Upper lobe of right lung (tissue), 1 donor: ENCODE measurements around the gene SDC3. TPM values are rescaled to one million over a fixed set of nuclear protein-coding genes. Genes with fewer than 3 reads are reported as not detected.

Source experiments
- ATAC-seq: fragments of 200-7000 bp; cut with Tn5 transposase; one replicate; pipeline ENCODE4 v1.9.1; 2020; ENCODE audit warnings: mild to moderate bottlenecking, moderate library complexity
- DNase-seq: peaks from one replicate; pipeline ENCODE4 v3.0.0-alpha.2; 2020
- H3K27ac ChIP-seq: fragments of 200-600 bp; one replicate; pipeline ENCODE4 v1.8.0; 2022
- H3K27me3 ChIP-seq: fragments of 200-600 bp; one replicate; pipeline ENCODE4 v1.8.0; 2022; ENCODE audit warnings: mild to moderate bottlenecking
- H3K36me3 ChIP-seq: fragments of 200-600 bp; one replicate; pipeline ENCODE4 v1.8.0; 2022
- H3K4me1 ChIP-seq: fragments of 200-600 bp; one replicate; pipeline ENCODE4 v1.8.0; 2022
- H3K4me3 ChIP-seq: fragments of 200-600 bp; one replicate; pipeline ENCODE4 v1.8.0; 2022; ENCODE audit warnings: mild to moderate bottlenecking
- H3K9me3 ChIP-seq: fragments of 200-600 bp; one replicate; pipeline ENCODE4 v1.8.0; 2022
- intact Hi-C: fragments of 100-400 bp; cut with DNase I; formaldehyde crosslinking; loops from one replicate; pipeline ENCODE4 v1.11.0; 2022
- total RNA-seq: library from RNA; stranded (reverse); fragmentation: NEBNext Ultra II Directional; extraction: Animal tissue kit (Norgen Biotek cat#: 25700); gene quantifications from one replicate; pipeline ENCODE4 v1.2.1, GENCODE V29; 2021
- TF ChIP-seq, protein P1 (sequence below): fragments of 200-600 bp; IDR thresholded peaks from one replicate; pipeline ENCODE4 v1.8.0; 2022; ENCODE audit warnings: antibody characterized with exemption
- donor health status: DM: no; HTN: yes; CAD: no; lungs with severe emphysema.

SDC3 gene
- total RNA-seq, 1 donor from 2014 or later: 39.4 TPM

DNA sequence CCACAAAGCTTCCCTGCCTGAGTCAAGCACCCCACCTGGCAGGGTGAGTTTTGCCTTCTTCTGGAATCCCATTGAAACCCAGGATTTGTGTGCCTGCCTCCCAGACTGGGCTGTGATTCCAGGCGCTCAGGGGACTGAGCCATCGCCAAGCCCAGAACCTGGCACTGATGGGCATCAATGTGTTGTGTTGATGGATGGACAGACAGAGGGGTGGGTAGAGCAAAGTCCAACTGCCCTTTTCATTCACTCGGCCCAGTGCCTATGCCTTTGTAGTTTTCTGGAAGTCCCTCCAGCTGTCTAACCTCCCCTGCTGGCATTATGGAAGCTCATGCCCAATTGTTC lies 85.0 kb downstream of the SDC3 start:
- Histone ChIP-seq H3K27ac (peak overlapping the region; percentile 89), H3K4me1 (peaks cover 11% of the 10 kb centered on the region), H3K36me3 (no peaks in the 10 kb centered on the region), H3K27me3 (no peaks in the 10 kb centered on the region), H3K4me3 (peak overlapping the region; percentile 36), H3K9me3 (no peaks in the 10 kb centered on the region)
- no peak for DNase-seq
- TF ChIP-seq, protein P1, sequence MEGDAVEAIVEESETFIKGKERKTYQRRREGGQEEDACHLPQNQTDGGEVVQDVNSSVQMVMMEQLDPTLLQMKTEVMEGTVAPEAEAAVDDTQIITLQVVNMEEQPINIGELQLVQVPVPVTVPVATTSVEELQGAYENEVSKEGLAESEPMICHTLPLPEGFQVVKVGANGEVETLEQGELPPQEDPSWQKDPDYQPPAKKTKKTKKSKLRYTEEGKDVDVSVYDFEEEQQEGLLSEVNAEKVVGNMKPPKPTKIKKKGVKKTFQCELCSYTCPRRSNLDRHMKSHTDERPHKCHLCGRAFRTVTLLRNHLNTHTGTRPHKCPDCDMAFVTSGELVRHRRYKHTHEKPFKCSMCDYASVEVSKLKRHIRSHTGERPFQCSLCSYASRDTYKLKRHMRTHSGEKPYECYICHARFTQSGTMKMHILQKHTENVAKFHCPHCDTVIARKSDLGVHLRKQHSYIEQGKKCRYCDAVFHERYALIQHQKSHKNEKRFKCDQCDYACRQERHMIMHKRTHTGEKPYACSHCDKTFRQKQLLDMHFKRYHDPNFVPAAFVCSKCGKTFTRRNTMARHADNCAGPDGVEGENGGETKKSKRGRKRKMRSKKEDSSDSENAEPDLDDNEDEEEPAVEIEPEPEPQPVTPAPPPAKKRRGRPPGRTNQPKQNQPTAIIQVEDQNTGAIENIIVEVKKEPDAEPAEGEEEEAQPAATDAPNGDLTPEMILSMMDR: no peak
- intact Hi-C loops: no loop called here
- no peak for ATAC-seq

- H3K4me1 ChIP-seq: peaks cover 11% of the 10 kb centered on the region
- TF ChIP-seq, protein P1: no peak
- H3K4me3 ChIP-seq: no peak overlapping the region
- no peaks in the 10 kb centered on the region for H3K9me3 ChIP-seq
- H3K27ac ChIP-seq: peak overlapping the region; percentile 89
- ATAC-seq (peak; percentile 8), DNase-seq (no peak)
- H3K36me3 ChIP-seq: no peaks in the 10 kb centered on the region
- intact Hi-C loops: no loop called here
- H3K27me3 ChIP-seq: peaks cover 2% of the 10 kb centered on the region
These were observed 85.5 kb downstream of the SDC3 start for GRCh38 chr1:30822966-30823581.

DNA sequence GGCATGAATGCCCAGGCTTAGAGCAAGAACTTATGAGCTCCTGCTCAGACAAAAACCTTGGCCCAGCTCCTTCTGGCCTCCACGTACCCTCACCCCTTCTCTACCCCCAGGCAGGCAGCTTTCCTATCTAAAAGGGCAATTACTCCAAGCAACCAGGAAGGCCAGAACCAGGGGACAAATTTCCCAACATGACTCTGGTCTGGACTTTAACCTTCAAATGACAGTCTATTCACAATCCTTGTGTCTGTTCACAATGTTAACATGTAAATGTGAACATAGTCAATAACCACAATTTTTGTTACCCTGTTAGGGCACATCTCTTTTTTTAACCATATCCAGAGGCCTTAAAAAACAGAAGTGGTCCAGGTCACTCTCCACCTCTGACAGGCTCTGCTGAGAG lies 86.6 kb downstream of the SDC3 start:
- ATAC-seq: no peak
- DNase-seq: no peak

DNA sequence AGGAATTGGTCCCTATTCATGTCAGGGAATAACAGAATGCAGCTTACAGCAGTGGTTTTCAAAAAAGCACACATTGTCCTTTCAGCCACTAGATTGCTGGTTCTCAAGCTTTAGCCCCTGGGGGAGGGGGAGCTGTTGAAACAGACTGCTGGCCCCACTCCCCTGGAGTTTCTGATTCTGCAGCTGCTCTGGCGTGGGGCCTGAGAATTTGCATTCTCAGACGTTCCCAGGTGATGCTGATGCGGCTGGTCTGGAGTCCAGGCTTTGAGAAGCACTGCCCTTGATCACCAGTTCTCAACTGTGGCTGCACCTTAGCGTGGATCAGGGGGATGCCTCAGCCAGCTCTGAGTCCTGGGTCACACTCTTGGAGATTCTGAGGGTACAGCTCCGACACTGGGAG lies 88.3 kb downstream of the SDC3 start:
- Histone ChIP-seq H3K27me3 (peaks cover 8% of the 10 kb centered on the region), H3K4me1 (peaks cover 11% of the 10 kb centered on the region), H3K9me3 (no peaks in the 10 kb centered on the region), H3K4me3 (no peak overlapping the region), H3K36me3 (no peaks in the 10 kb centered on the region), H3K27ac (no peak overlapping the region)
- DNase-seq (no peak), ATAC-seq (no peak)
- intact Hi-C loops: no loop called here
- TF ChIP-seq, protein P1: no peak

More for the DNA sequence above, 86.6 kb downstream of the SDC3 start:
- Histone ChIP-seq H3K4me1 (peaks cover 11% of the 10 kb centered on the region), H3K27ac (no peak overlapping the region), H3K36me3 (no peaks in the 10 kb centered on the region), H3K9me3 (no peaks in the 10 kb centered on the region), H3K27me3 (peaks cover 8% of the 10 kb centered on the region), H3K4me3 (no peak overlapping the region)
- TF ChIP-seq, protein P1: no peak
- intact Hi-C loops: no loop called here

Other genes with a start within 250 kb of the SDC3 start
- not detected for gene MATN1, start 185.2 kb downstream of the SDC3 start, total RNA-seq
- 424 TPM for gene LAPTM5, start 151.0 kb downstream of the SDC3 start, total RNA-seq
- 117 TPM for gene PUM1, start 157.0 kb upstream of the SDC3 start, total RNA-seq